Mesothelial cell of epicardium (in vitro differentiated cells): ENCODE measurements around the gene GBP3. TPM values are rescaled to one million over a fixed set of nuclear protein-coding genes. Genes with fewer than 3 reads are reported as not detected.
"Not testable (repeated sequence)": the region's sequence is repeated elsewhere in the genome, so short reads cannot be mapped to it uniquely, and the experiment has no call there.

ENCODE experiments used
- DNase-seq, 2 experiments: peaks; one replicate each; pipeline ENCODE4 v3.0.0; 2021; ENCODE audit warnings: low spot score in 2 of 2; ENCODE audit not compliant: unreplicated experiment in 2 of 2
- H3K27ac Mint-ChIP-seq: 2 replicates; pipeline ENCODE4 v1.8.0; 2021; ENCODE audit warnings: mixed read lengths
- H3K27me3 Mint-ChIP-seq: 2 replicates; pipeline ENCODE4 v1.8.0; 2021; ENCODE audit warnings: low read depth, mixed read lengths
- H3K36me3 Mint-ChIP-seq: 2 replicates; pipeline ENCODE4 v1.8.0; 2021; ENCODE audit warnings: mixed read lengths
- H3K4me1 Mint-ChIP-seq: 2 replicates; pipeline ENCODE4 v1.8.0; 2021; ENCODE audit warnings: mixed read lengths
- H3K4me3 Mint-ChIP-seq: 2 replicates; pipeline ENCODE4 v1.8.0; 2021; ENCODE audit warnings: mild to moderate bottlenecking, moderate library complexity, mixed read lengths
- H3K9me3 Mint-ChIP-seq: 2 replicates; pipeline ENCODE4 v1.8.0; 2021; ENCODE audit warnings: mixed read lengths
- CTCF ChIP-seq: fragments of 200-600 bp; sonication (generic); IDR thresholded peaks from one replicate; pipeline ENCODE4 v1.5.0; 2021; ENCODE audit warnings: antibody characterized with exemption; ENCODE audit not compliant: unreplicated experiment
- total RNA-seq: library from RNA; stranded (reverse); gene quantifications from 3 replicates; pipeline ENCODE4 v1.2.1, GENCODE V29; 2021

GBP3 gene
- total RNA-seq, 1 donor from 2014 or later: 6.6 TPM

DNA sequence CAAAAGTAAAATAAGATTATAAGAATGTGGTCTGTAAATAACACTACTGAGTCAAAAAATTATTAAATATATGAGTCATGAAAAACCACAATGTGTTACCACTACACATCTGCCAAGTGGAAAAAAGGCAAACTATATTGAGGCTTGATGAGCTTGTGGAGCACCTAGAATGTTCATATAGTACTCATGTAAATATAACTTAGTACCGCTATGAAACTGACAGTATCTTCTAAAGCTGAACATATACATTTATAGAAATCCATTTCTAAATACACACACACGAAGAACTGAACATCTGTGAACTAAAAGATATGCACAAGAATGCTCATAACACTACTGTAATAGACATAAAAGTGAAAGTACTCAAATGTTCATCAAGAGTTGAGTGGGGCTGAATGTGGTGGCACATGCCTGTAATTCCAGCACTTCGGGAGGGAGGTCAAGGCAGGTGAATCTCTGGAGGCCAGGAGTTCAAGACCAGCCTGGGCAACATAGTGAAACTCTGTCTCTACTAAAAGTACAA, 18.5 kb upstream of the GBP3 start:
- no peak for DNase-seq
- Mint-ChIP-seq H3K27ac (no peak overlapping the region), H3K9me3 (peaks cover 7% of the 10 kb centered on the region), H3K36me3 (no peaks in the 10 kb centered on the region), H3K4me3 (no peak overlapping the region), H3K4me1 (no peaks in the 10 kb centered on the region), H3K27me3 (peaks cover 2% of the 10 kb centered on the region)
- TF ChIP-seq CTCF: no peak

DNA sequence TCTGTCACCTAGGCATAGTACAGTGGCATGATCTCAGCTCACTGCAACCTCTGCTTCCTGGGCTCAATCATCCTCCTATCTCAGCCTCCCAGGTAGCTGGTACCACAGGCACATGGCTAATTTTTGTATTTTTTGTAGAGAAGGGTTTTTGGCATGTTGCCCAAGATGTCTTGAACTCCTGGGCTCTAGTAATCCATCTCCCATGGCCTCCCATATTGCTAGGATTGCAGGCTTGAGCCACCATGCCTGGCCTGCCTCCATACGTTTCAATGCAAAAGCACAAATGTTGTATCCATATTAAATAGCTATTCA, 17.6 kb upstream of the GBP3 start:
- peaks cover 7% of the 10 kb centered on the region for H3K9me3 Mint-ChIP-seq
- no peak overlapping the region for H3K4me3 Mint-ChIP-seq
- no peaks in the 10 kb centered on the region for H3K36me3 Mint-ChIP-seq
- H3K27ac Mint-ChIP-seq: no peak overlapping the region
- no peak for DNase-seq
- no peaks in the 10 kb centered on the region for H3K4me1 Mint-ChIP-seq
- peaks cover 2% of the 10 kb centered on the region for H3K27me3 Mint-ChIP-seq
- no peak for TF ChIP-seq CTCF

DNA sequence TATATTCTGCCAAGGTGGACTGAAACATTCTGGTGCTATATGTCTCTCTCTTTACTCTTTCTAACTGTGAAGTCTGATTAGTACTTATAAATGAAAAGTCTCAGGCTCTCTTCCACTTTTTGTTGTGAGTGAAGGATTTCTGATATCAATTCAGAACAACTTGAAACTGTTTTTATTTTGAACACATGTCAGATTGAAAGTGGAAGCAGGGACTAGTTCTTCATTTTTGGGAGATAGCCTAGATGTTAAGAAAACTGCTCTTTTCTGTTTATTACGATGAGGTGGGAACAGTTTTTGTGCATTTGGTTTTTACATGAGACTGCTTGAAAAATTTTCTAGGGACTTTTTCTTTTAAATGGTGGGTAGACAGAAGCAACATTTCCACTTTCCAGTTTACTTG, 14.5 kb upstream of the GBP3 start:
- H3K9me3 Mint-ChIP-seq: peaks cover 17% of the 10 kb centered on the region
- no peak overlapping the region for H3K27ac Mint-ChIP-seq
- H3K4me3 Mint-ChIP-seq: no peak overlapping the region
- DNase-seq: no peak
- peaks cover 2% of the 10 kb centered on the region for H3K27me3 Mint-ChIP-seq
- H3K36me3 Mint-ChIP-seq: no peaks in the 10 kb centered on the region
- TF ChIP-seq CTCF: no peak
- H3K4me1 Mint-ChIP-seq: no peaks in the 10 kb centered on the region

DNA sequence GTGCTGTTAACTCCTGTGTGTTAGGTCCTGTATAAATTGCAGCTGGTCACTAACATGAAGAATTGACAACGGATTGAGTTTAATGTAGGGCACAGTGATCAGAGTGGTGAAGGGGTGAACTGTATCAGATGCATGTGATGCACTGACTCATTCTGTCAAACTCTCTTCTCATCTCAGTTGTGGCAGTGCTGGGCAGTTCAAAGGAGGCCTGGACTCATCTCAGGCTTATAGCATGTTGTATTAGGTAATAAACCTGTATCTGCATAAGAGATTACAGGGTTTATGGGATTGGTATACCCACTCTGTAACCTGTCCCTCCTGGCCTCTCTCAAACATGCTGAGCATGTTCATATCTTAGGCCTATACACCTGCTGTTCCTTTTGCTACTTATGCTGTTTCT, 12.4 kb upstream of the GBP3 start:
- no peak for TF ChIP-seq CTCF
- Mint-ChIP-seq H3K27me3 (peaks cover 2% of the 10 kb centered on the region), H3K36me3 (peaks cover 6% of the 10 kb centered on the region)

GRCh38 chr1:89034004-89034403, 11.3 kb upstream of the GBP3 start:
- not testable (repeated sequence) for H3K36me3 Mint-ChIP-seq, H3K4me3 Mint-ChIP-seq, H3K27ac Mint-ChIP-seq, H3K27me3 Mint-ChIP-seq, H3K4me1 Mint-ChIP-seq, DNase-seq
- H3K9me3 Mint-ChIP-seq: peaks cover 33% of the 10 kb centered on the region

More for the DNA sequence above, 12.4 kb upstream of the GBP3 start:
- Mint-ChIP-seq H3K4me1 (no peaks in the 10 kb centered on the region), H3K4me3 (no peak overlapping the region), H3K27ac (no peak overlapping the region), H3K9me3 (peaks cover 30% of the 10 kb centered on the region)
- DNase-seq: no peak

DNA sequence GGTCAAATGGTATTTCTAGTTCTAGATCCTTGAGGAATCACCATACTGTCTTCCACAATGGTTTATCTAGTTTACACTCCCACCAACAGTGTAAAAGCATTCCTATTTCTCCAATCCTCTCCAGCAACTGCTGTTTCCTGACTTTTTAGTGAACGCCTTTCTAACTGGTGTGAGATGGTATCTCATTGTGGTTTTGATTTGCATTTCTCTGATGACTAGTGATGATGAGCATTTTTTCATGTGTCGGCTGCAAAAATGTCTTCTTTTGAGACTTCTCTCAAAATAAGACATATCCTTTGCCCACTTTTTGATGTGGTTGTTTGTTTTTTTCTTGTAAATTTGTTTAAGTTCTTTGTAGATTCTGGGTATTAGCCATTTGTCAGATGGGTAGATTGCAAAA, 6.4 kb upstream of the GBP3 start:
- H3K9me3 Mint-ChIP-seq: peaks cover 37% of the 10 kb centered on the region
- not testable (repeated sequence) for DNase-seq, H3K4me3 Mint-ChIP-seq, H3K27ac Mint-ChIP-seq, H3K36me3 Mint-ChIP-seq, H3K27me3 Mint-ChIP-seq, H3K4me1 Mint-ChIP-seq

DNA sequence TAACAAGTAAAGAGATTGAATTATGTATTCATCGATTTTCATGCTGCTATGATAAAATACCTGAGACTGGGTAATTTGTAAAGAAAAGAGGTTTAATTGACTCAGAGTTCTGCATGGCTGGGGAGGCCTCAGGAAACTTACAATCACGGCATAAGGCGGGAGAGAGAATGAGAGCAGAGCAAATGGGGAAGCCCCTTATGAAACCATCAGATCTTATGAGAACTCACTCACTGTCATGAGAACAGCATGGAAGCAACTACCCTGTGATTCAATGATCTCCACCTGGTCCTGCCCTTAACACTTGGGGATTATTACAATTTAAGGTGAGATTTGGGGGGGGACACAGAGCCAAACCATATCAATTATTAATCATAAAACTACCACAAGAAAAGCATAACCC, 3.3 kb upstream of the GBP3 start:
- Mint-ChIP-seq H3K9me3 (peaks cover 22% of the 10 kb centered on the region), H3K4me1 (peaks cover 22% of the 10 kb centered on the region), H3K36me3 (peaks cover 8% of the 10 kb centered on the region), H3K27ac (no peak overlapping the region), H3K27me3 (no peaks in the 10 kb centered on the region), H3K4me3 (no peak overlapping the region)
- TF ChIP-seq CTCF: no peak
- DNase-seq: no peak
